ENCODE results near the gene PASD1.

PASD1 gene

DNA sequence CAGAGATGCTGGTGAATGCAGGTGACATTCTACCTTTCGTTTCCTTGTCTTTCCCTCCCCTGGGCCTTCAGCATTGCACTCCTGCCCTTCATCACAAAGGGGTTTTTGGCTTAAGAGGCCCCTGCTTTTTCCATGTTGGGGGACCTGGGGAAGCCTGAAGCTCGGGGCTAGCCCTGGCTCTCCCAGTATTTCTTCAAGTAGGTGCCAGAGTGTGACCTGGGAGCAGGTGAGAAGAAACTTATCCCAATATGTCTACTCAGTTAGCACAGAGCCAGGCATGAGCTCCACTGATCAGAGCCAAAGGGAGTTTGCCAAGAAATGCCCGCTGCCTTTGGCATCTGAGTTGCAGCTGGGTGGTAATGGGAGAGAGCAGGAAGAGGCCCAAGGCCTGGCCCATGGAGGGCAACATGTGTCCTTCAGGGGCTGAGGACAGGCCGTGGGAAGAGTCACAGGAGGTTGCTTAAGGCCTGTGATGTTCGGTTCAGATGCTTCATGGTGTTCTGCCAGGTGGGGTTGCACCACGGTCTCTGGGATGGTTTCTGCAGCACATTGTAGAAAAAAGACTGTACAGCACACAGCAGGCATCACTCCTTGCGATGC lies 139.4 kb downstream of the PASD1 start:
- DNase-seq: no peak

DNA sequence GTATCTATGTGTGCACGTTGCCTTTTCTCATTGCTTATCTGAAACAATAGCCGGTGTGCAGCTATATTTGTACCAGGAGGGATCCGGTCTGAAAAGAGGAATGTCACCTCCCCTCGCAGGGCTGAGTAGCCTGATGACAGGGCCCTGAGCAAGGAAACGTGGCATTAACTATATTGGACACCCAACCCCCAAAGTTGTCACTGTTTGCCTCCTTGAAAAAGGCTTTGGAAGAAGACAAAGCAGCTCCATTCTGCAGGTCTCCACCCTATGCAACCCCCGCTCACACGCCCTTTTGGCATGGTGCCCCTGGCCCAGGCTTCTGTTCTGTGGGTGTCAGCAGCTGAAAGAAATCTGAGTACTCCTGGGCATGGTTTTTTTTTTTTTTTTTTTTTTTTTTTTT lies 140.0 kb downstream of the PASD1 start:
- DNase-seq: no peak

DNA sequence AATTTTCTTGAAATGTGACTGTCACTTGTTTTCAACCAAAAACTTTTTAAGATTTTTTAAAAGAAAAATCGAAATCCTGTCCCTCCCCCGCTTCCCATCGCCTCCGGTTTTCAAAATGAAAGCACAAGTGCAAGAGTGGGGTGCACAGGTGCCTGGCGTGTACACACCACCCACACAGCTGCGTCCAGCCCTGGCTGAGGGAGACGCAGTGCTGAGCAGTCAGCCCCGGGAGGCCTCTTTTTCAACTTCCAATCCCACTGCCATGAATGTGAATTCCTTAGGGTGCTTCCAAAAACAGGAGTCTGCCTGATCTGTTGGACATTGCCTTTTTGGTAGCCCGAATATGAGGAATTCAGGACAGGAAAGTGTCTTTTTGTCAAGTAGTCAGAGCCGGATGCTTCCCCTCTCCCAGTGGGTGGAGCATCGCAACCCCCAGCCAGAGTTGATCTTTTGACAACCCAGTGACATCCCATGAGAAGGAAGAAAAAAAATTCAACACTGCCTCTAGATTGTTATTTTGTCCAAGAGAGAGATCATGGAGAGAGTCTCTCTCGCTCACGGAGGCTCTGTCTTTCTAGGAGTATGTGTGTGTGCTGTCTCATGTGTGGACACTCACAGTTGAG lies 140.7 kb downstream of the PASD1 start:
- DNase-seq: no peak

DNA sequence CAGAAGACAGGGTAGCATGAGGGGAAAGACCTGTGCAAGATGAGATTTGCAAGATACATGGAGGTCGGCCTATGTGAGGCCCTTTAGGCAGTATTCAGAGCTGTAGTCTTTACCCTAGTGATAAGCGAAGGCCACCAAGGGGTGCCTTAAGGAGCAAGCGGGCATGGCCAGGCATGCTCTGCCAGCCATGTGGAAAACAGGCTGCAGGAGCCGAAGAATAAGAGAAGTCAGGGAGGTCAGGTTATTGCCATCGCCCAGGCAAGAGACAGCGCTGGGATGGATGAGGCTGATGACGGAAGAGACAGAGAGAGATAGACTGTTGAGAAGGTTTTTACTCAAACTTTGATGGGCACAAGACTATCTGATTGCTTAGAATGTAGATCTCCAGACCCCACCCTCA lies 145.3 kb downstream of the PASD1 start:
- DNase-seq: no peak

DNA sequence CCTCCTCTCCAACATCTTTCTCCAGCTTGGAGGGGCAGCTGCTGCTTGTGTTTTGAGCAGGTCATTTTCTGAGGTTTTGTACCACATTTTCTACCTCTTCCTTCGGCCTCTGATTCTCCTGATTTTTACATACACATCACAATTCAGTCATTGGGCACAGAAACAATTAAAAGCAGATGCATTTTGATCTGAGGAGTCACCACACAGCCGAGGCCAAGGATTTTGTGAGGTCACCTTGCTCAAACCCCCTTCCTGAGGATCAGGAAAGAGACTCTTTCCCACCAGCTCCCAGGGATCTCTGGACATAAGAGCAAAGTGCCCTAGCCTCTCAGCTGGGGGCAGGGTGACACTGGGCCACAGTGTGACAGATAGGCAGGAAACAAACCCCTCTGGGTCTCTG lies 147.0 kb downstream of the PASD1 start:
- DNase-seq: no peak

DNA sequence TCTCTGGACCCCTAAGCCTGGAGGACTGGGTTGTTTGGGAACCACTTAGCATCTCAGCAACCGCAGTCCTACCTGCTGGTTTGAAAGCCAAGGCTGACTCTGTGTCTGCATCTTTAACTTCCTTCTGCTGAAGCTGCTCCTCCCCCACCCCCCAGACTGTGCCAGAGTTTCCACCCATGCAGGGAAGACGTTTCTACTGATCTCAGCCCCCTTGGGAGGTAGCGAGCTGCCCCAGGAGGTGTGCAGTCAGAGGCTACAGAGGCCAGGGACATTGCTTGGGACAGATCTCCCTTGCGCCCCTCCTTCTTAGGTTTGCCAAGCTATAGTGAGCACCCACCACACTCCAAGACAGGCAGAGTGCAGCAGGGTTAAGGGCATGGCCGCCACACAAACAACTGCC lies 147.7 kb downstream of the PASD1 start:
- no peak for DNase-seq

DNA sequence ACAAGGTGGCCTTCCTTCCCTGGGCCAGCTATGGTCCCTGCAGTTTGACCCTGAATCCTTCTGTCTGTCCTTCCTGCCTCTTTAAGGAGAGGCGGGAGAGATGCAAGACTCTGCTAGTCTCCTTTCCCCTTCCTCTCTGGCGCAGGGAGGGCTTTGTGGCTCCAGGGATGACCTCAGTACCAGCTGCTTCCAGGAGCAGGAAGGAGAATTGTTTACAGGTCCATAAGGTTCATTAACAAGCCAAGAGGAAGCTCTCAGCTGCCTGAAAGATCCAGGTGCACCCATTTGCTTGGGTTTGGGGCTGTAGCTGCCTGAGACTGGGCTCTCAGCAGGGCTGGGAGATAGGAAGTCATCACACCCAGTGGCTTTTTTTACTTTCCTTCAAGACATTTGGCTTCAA lies 148.3 kb downstream of the PASD1 start:
- no peak for DNase-seq

DNA sequence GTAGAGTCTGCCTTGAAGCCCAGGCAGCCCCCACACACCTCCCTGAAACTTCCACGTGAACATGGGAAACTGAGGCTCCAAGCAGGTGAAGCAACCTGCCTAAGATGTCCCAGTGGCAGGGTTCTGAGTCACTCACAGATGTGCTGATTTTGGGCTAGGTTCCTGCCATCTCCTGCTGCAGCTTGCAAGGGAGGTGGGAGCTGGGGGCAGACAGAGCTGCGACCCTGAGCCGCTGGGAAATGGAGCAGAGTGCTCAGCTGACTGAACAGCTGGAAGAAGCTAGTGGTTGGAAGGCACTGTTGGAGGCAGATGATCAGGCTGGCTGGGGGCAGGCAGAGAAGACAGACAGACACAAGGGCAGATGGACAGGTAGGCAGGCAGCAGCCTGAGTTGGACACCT lies 148.8 kb downstream of the PASD1 start:
- no peak for DNase-seq

DNA sequence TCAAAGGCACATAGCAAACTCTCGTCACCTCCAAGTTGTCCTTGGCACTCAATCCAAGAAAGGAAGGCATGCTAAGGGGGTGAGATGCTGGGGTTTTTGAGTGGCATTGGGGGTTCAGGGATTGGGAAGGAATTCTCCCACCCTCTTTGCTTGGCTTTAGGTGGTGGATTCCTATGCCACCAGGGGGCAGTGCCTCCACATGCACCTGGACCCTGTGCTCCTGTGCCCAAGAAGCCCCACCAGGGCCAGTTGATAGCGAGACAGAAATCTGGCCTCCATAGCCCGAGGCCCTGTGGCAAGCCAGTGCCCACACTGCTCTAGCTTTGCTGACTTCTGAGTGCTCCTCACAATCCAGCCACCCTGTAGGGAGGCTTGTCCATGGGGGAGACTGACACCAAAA lies 150.4 kb downstream of the PASD1 start:
- DNase-seq: no peak

DNA sequence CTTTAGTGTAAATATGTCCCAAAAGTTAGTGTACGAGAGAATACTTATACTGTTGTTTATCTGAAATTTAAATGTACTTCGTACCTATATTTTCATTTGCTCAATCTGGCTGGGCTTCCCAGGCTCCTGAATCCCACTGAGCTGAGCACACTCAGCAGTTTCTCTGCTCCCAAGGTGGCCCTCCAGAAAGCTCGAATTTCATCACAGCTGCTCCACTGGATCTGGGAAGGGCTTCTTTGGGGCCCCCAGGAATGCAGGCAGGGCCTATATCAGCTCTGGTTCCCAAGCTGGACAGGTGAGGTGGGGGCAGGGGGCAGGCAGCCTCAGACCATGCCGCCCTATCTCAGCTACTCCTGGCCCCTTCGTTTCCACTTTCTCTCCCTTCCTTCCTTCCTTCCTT lies 150.9 kb downstream of the PASD1 start:
- no peak for DNase-seq

DNA sequence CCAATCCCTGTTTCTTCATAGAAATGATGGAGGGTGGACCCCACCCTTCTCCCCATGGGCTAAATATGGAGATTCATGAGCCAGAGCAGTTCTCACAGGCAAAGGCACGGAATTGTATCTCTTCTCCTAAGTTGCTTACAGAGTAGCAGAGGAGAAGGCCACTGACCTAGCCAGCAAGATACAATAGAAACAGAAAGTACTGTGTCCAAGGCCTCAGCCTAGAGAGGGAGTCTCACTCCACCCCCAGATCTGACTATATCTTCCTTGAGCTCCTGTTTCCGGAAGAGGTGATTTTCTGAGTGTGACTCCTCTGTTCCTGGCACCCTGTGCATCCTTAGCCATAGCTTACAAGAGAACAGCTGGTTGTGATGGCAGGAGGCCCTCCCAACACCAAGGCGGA lies 152.3 kb downstream of the PASD1 start, which contains the start of gene FATE1:
FATE1 (plus strand) TSS at position 284 of the 400 bp plus-strand sequence; CDS start at position 369, 85 bp downstream.
- no peak for DNase-seq

DNA sequence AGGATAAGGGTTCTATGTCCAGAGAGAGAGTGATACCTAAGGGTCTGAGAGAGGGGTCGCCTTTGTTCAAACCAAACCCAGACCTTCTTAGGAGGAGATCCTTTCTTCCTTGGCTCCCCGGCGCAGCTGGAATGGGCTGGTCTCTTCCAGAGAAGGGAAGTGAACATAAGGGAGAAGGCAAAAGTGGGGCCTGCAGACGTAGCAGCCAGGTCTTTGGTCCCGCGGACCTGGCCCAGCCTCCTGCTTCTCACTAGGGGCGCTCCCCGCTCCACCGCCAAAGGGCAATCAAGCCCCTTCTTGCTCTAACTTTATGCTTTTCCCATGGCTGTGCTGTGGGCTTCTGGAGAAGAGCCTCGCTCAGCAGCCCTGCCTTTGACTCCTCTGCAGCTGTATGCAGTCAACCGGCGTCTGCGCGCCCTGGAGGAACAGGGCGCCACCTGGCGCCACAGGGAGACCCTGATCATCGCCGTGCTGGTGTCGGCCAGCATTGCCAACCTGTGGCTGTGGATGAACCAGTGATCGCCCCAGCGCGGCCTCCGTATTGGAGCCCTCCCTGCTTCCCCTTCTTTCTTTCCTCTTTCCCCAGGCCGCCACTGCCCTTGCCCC lies 158.9 kb downstream of the PASD1 start:
- DNase-seq: no peak

DNA sequence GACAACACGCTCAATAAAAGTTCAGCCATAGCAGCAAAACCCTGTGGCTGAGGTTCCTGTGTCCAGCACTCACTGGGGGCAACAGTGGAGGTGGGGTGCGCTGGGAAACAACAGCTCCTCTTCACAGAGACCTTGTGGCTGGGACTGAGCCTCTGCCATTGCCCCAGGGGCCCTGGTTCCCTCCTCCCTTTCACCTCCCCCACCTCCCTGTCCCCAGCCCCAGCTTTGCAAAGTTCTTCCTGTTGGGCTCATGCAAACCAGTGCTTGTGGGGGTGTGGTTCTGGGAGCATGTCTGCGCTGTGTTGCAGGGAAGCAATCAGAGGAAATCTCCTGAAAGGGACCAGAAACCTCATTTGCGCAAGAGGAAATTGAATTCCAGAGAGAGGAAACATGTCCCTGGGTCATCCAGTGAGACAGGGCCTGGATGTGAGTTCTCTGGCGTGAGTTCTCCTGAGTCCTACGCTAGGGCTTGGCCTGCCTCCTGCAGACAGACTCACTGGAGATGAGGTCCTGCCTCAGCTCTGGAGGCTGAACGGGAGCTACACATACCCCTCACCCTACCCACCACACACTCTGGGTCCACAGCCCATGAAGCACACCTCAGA lies 159.8 kb downstream of the PASD1 start:
- no peak for DNase-seq

DNA sequence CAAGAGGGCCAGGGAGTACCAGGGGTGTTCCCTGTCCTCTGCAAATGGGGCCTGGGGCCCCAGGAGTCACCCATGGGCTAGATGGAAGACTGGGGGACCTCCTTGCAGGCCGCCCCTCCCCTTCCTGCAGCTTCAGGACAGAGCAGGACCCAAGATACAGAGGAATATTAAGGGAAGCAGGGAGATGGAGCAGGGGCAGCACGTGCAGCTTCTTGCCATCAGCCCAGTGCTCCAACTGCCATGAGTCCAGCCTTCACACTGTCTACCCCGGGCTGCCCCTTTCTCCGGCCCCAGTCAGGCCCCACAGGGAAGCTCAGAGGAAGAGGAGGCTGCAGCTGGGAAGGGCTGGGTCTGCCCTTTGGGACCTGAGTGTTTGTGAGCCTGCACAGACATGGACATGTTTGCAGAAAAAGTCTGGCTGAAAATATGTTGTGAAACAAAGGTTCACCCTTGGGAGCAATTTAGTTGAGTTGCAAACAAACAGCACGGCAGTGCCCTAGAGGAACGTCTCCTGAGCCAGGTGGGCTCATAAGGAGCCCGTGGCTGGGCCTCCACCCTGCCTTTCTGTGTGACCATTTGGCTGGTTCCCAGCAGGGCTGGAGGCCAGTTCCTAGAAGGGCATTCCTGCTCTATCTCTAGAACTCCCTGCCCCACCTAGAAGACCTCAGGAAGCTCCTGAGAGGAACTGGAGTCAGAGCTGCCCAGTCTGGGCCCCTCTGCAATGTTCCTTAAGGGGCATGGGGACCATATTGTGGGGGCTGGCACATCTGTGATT lies 161.3 kb downstream of the PASD1 start:
- DNase-seq: no peak

DNA sequence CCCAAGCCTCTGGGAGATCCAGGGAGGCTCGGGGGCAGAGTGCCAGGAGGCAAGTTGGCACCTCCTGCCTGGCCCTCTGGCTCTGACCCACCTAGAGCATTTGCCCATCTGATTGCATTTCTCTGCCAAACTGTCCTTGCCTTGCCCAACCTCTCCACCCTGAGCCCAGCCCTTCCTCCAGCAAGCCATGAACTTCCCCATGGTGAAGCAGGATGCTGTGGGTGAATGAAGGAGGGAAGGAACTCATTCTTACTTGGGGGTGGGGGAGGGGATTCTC lies 161.8 kb downstream of the PASD1 start:
- DNase-seq: no peak
